Natural killer cell (primary cell): ENCODE measurements around the gene RNF125. TPM values are rescaled to one million over a fixed set of nuclear protein-coding genes. Genes with fewer than 3 reads are reported as not detected.

ENCODE experiments used
- ATAC-seq, 3 donors: fragments of 150-1000 bp in 2 of 3; fragments of 200-7000 bp in 1 of 3; cut with Tn5 transposase; 1 replicate in 1 of 3; 2 replicates in 2 of 3; pipeline ENCODE4 v1.10.0; 2021; ENCODE audit warnings: mild to moderate bottlenecking in 2 of 3, moderate library complexity in 2 of 3
- DNase-seq, 2 donors: peaks; one replicate each; pipeline versions ENCODE4 v3.0.0 to v3.0.0-alpha.2; 2013 to 2021; ENCODE audit warnings: mixed read lengths in 1 of 2
- H3K27ac ChIP-seq: one replicate; pipeline ENCODE4 v1.5.1; 2013; ENCODE audit warnings: mild to moderate bottlenecking, low read length
- H3K27me3 ChIP-seq: one replicate; pipeline ENCODE4 v1.6.1; 2013; ENCODE audit warnings: low read length; ENCODE audit not compliant: control insufficient read depth, insufficient read depth
- H3K36me3 ChIP-seq: one replicate; pipeline ENCODE4 v1.6.1; 2013; ENCODE audit warnings: low read length; ENCODE audit not compliant: control insufficient read depth, insufficient read depth
- H3K4me1 ChIP-seq: one replicate; pipeline ENCODE4 v1.6.1; 2013; ENCODE audit warnings: low read length; ENCODE audit not compliant: control insufficient read depth, insufficient read depth
- H3K4me3 ChIP-seq: one replicate; pipeline ENCODE4 v1.5.1; 2013; ENCODE audit warnings: low read length
- H3K9me3 ChIP-seq: one replicate; pipeline ENCODE4 v1.6.1; 2013; ENCODE audit warnings: low read length; ENCODE audit not compliant: control insufficient read depth, insufficient read depth
- H3K27ac Mint-ChIP-seq, 2 donors: one replicate each; pipeline ENCODE4 v1.8.0; 2022; ENCODE audit warnings: mild to moderate bottlenecking in 2 of 2, mixed read lengths in 2 of 2, moderate library complexity in 1 of 2
- H3K27me3 Mint-ChIP-seq, 2 donors: one replicate each; pipeline ENCODE4 v1.8.0; 2022; ENCODE audit warnings: low read depth in 2 of 2, mixed read lengths in 2 of 2
- H3K36me3 Mint-ChIP-seq: one replicate; pipeline ENCODE4 v1.8.0; 2022; ENCODE audit warnings: mixed read lengths
- H3K4me1 Mint-ChIP-seq, 2 donors: one replicate each; pipeline ENCODE4 v1.8.0; 2022; ENCODE audit warnings: mixed read lengths in 2 of 2
- H3K4me3 Mint-ChIP-seq: one replicate; pipeline ENCODE4 v1.8.0; 2022; ENCODE audit warnings: mild to moderate bottlenecking, moderate library complexity, mixed read lengths
- H3K9me3 Mint-ChIP-seq, 2 donors: one replicate each; pipeline ENCODE4 v1.8.0; 2022; ENCODE audit warnings: mixed read lengths in 2 of 2
- CTCF ChIP-seq: fragments of 200-600 bp; IDR thresholded peaks from one replicate; pipeline ENCODE4 v1.8.0; 2022; ENCODE audit warnings: antibody characterized with exemption
- WGBS: methylation state at CpG from one replicate; pipeline ENCODE4 v1.1.7; 2013; ENCODE audit warnings: missing lambda C conversion rate; ENCODE audit not compliant: insufficient coverage; 5-methylcytosine and 5-hydroxymethylcytosine counted together
- intact Hi-C: fragments of 100-400 bp; cut with micrococcal nuclease; formaldehyde crosslinking; loops from one replicate; pipeline ENCODE4 v1.14.2; 2022
- total RNA-seq, 4 donors: library from RNA; stranded (reverse); fragments of 120-200 nt in 1 of 4; gene quantifications; one replicate each; pipeline versions ENCODE4 v1.2.3 to v1.2.4, GENCODE V29; 2013 to 2022

The RNF125 gene
- total RNA-seq, 3 donors from 2014 or later (not counting 1 experiment from before 2014, with no cell fraction given), result 74.7 to 105 (median 96.7) TPM

GRCh38 chr18:32060026-32060425, 41.4 kb downstream of the RNF125 start:
- H3K4me1 ChIP-seq, result peaks cover 8% of the 10 kb centered on the region
- H3K36me3 Mint-ChIP-seq, result peaks cover 7% of the 10 kb centered on the region

GRCh38 chr18:32067375-32068167, 48.9 kb downstream of the RNF125 start:
- Histone ChIP-seq H3K27ac (no peak overlapping the region), H3K9me3 (no peaks in the 10 kb centered on the region), H3K4me3 (no peak overlapping the region), H3K36me3 (peaks cover 37% of the 10 kb centered on the region), H3K27me3 (no peaks in the 10 kb centered on the region), H3K4me1 (peaks cover 2% of the 10 kb centered on the region)
- no peaks in the 10 kb centered on the region for H3K27me3 Mint-ChIP-seq
- no peak for TF ChIP-seq CTCF
- WGBS, result 96% methylated on average over 2 of the region's 3 CpGs
- H3K4me1 Mint-ChIP-seq, result peaks cover 11 to 20% of the 10 kb centered on the region in 2 donors
- ATAC-seq (no peak), DNase-seq (no peak)
- no peaks in the 10 kb centered on the region for H3K9me3 Mint-ChIP-seq
- no peak overlapping the region for H3K4me3 Mint-ChIP-seq
- intact Hi-C loops, result no loop called here
- peaks cover 16% of the 10 kb centered on the region for H3K36me3 Mint-ChIP-seq
- peak overlapping the region; percentile 47 to 70 for H3K27ac Mint-ChIP-seq

More at GRCh38 chr18:32060026-32060425, 41.4 kb downstream of the RNF125 start:
- Histone ChIP-seq H3K36me3 (peaks cover 35% of the 10 kb centered on the region), H3K27me3 (no peaks in the 10 kb centered on the region), H3K9me3 (no peaks in the 10 kb centered on the region), H3K4me3 (no peak overlapping the region), H3K27ac (no peak overlapping the region)
- no peaks in the 10 kb centered on the region for H3K9me3 Mint-ChIP-seq
- H3K27ac Mint-ChIP-seq, result peak overlapping the region; percentile 39 to 70
- DNase-seq (no peak), ATAC-seq (peak in 2 of 3 donors; percentile 15 to 43)
- no peak overlapping the region for H3K4me3 Mint-ChIP-seq
- TF ChIP-seq CTCF, result no peak
- intact Hi-C loops, result no loop called here
- H3K27me3 Mint-ChIP-seq, result no peaks in the 10 kb centered on the region
- H3K4me1 Mint-ChIP-seq, result peaks cover 53 to 58% of the 10 kb centered on the region in 2 donors
- WGBS, result 63% methylated on average over 2 of the region's 2 CpGs

GRCh38 chr18:32072321-32072720, 53.7 kb downstream of the RNF125 start:
- intact Hi-C loops, result loop anchor here (5.0 kb wide), 1 partner anchor 130 kb away; the partner anchor contains the start of gene TRAPPC8

More at GRCh38 chr18:32072321-32072720, 53.7 kb downstream of the RNF125 start:
- no peak overlapping the region for H3K27ac ChIP-seq
- no peaks in the 10 kb centered on the region for H3K9me3 Mint-ChIP-seq
- H3K27ac Mint-ChIP-seq, result peak overlapping the region in 1 of 2 donors; percentile 73
- peaks cover 21% of the 10 kb centered on the region for H3K36me3 Mint-ChIP-seq
- no peaks in the 10 kb centered on the region for H3K9me3 ChIP-seq
- H3K4me3 ChIP-seq, result no peak overlapping the region
- no peak overlapping the region for H3K4me3 Mint-ChIP-seq
- ATAC-seq (peak; percentile 72 to 89 (median 81)), DNase-seq (peak in 1 of 2 donors; percentile 64)
- H3K4me1 Mint-ChIP-seq, result peaks cover 24 to 27% of the 10 kb centered on the region in 2 donors
- peaks cover 2% of the 10 kb centered on the region for H3K4me1 ChIP-seq
- no peaks in the 10 kb centered on the region for H3K27me3 ChIP-seq
- WGBS, result 49% methylated on average over 2 of the region's 4 CpGs
- peaks cover 36% of the 10 kb centered on the region for H3K36me3 ChIP-seq
- H3K27me3 Mint-ChIP-seq, result no peaks in the 10 kb centered on the region
- peak; percentile 66 for TF ChIP-seq CTCF
